Type B pancreatic cell (in vitro differentiated cells): ENCODE measurements around the gene DNAAF1. TPM values are rescaled to one million over a fixed set of nuclear protein-coding genes. Genes with fewer than 3 reads are reported as not detected.

Experiments used
- DNase-seq: peaks from one replicate; pipeline ENCODE4 v3.0.0; 2021; ENCODE audit warnings: mixed read lengths; ENCODE audit not compliant: unreplicated experiment; ENCODE audit errors: extremely low spot score
- H3K27ac Mint-ChIP-seq: 2 replicates; pipeline ENCODE4 v1.8.0; 2021; ENCODE audit warnings: mild to moderate bottlenecking, mixed read lengths
- H3K27me3 Mint-ChIP-seq: 2 replicates; pipeline ENCODE4 v1.8.0; 2021; ENCODE audit warnings: mixed read lengths
- H3K36me3 Mint-ChIP-seq: 2 replicates; pipeline ENCODE4 v1.8.0; 2021; ENCODE audit warnings: mixed read lengths
- H3K4me1 Mint-ChIP-seq: one replicate; pipeline ENCODE4 v1.8.0; 2021; ENCODE audit warnings: mixed read lengths; ENCODE audit not compliant: unreplicated experiment
- H3K4me3 Mint-ChIP-seq: 2 replicates; pipeline ENCODE4 v1.8.0; 2021; ENCODE audit warnings: mild to moderate bottlenecking, mixed read lengths
- H3K9me3 Mint-ChIP-seq: 2 replicates; pipeline ENCODE4 v1.8.0; 2021; ENCODE audit warnings: mixed read lengths
- CTCF ChIP-seq: fragments of 200-600 bp; sonication (generic); conservative IDR thresholded peaks from 2 replicates; pipeline ENCODE4 v1.5.0; 2021; ENCODE audit warnings: antibody characterized with exemption, mild to moderate bottlenecking
- total RNA-seq: library from RNA; stranded (reverse); gene quantifications from 2 replicates; pipeline ENCODE4 v1.2.1, GENCODE V29; 2021; ENCODE audit warnings: low replicate concordance

Gene DNAAF1
- total RNA-seq, 1 donor from 2014 or later, result 3.2 TPM

- no peak for TF ChIP-seq CTCF
- no peak overlapping the region for H3K4me3 Mint-ChIP-seq
Measured at GRCh38 chr16:84181144-84181915, 36.2 kb downstream of the DNAAF1 start.

GRCh38 chr16:84182104-84182503 is 37.0 kb downstream of the DNAAF1 start:
- no peak for TF ChIP-seq CTCF
- Mint-ChIP-seq H3K36me3 (peaks cover 5% of the 10 kb centered on the region), H3K27ac (no peak overlapping the region), H3K9me3 (no peaks in the 10 kb centered on the region), H3K4me1 (peaks cover 17% of the 10 kb centered on the region), H3K27me3 (no peaks in the 10 kb centered on the region), H3K4me3 (no peak overlapping the region)
- no peak for DNase-seq

More at GRCh38 chr16:84181144-84181915, 36.2 kb downstream of the DNAAF1 start:
- Mint-ChIP-seq H3K9me3 (no peaks in the 10 kb centered on the region), H3K36me3 (peaks cover 5% of the 10 kb centered on the region), H3K27ac (no peak overlapping the region), H3K27me3 (no peaks in the 10 kb centered on the region), H3K4me1 (peaks cover 20% of the 10 kb centered on the region)
- no peak for DNase-seq

- Mint-ChIP-seq H3K4me1 (peaks cover 12% of the 10 kb centered on the region), H3K27me3 (no peaks in the 10 kb centered on the region), H3K4me3 (peak overlapping the region; percentile 60), H3K27ac (no peak overlapping the region), H3K36me3 (peaks cover 5% of the 10 kb centered on the region), H3K9me3 (no peaks in the 10 kb centered on the region)
- DNase-seq, result no peak
- TF ChIP-seq CTCF, result no peak
Measured at GRCh38 chr16:84182680-84183571, 37.8 kb downstream of the DNAAF1 start.

GRCh38 chr16:84183572-84183875 is 38.4 kb downstream of the DNAAF1 start:
- Mint-ChIP-seq H3K36me3 (peaks cover 5% of the 10 kb centered on the region), H3K27ac (no peak overlapping the region), H3K4me1 (peaks cover 10% of the 10 kb centered on the region), H3K9me3 (no peaks in the 10 kb centered on the region), H3K4me3 (no peak overlapping the region), H3K27me3 (no peaks in the 10 kb centered on the region)
- no peak for DNase-seq
- no peak for TF ChIP-seq CTCF

- no peak for DNase-seq
- H3K4me1 Mint-ChIP-seq, result peaks cover 10% of the 10 kb centered on the region
- peak; percentile 32 for TF ChIP-seq CTCF
- no peak overlapping the region for H3K27ac Mint-ChIP-seq
- H3K27me3 Mint-ChIP-seq, result no peaks in the 10 kb centered on the region
- no peaks in the 10 kb centered on the region for H3K9me3 Mint-ChIP-seq
- H3K4me3 Mint-ChIP-seq, result peak overlapping the region; percentile 96
- H3K36me3 Mint-ChIP-seq, result peaks cover 5% of the 10 kb centered on the region
Measured at GRCh38 chr16:84183911-84184591, 38.9 kb downstream of the DNAAF1 start.
